ENCODE results near the gene DNAH7.

- TF ChIP-seq CTCF (IDR thresholded peaks at IDR 0.05): no peak
- no peak for TF ChIP-seq POLR2A (IDR thresholded peaks at IDR 0.05)
- no peak for TF ChIP-seq EP300 (IDR thresholded peaks at IDR 0.05)
Observed at GRCh38 chr2:196083601-196084000, 15.0 kb upstream of the DNAH7 start.
